Neural cell (in vitro differentiated cells): ENCODE measurements around the gene LTBP1.

Experiments used
- EZH2 ChIP-seq: fragments of 200-600, 300-800 bp; shearing (Covaris generic), sonication (generic); IDR thresholded peaks from 2 replicates; pipeline ENCODE4 v1.6.1; 2014; ENCODE audit warnings: antibody characterized with exemption, low read length, borderline replicate concordance, mild to moderate bottlenecking; ENCODE audit not compliant: insufficient read depth, poor library complexity, severe bottlenecking
- REST ChIP-seq: IDR thresholded peaks from 2 replicates; pipeline ENCODE4 v1.6.1; 2012; ENCODE audit warnings: borderline replicate concordance
- TAF1 ChIP-seq: IDR thresholded peaks from 2 replicates; pipeline ENCODE4 v1.6.1; 2012; ENCODE audit warnings: low read depth
- TF ChIP-seq, protein P1 (sequence below): fragments of 450-650 bp; IDR thresholded peaks from 2 replicates; pipeline ENCODE4 v1.5.1; 2014; ENCODE audit warnings: antibody characterized with exemption, mild to moderate bottlenecking, moderate library complexity; ENCODE audit not compliant: poor library complexity, severe bottlenecking

DNA sequence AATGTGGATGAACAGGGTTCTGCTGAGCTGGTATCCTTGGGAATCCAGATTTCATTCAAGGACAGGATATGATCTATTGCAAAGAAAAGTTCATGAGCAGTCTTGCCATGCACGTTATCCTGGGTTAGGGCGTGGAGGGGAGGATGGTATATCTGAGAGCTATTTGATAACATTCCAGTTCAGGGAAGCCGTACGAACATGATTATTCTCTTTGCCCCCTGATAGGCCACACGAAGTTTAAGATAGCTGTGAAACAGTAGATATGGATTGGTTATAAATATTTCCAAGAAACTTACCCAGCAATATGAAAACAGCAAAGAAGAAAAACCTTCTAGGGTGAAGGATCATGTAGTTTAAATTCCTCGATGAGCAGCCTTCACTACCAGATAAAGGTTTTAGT, 171.9 kb downstream of the LTBP1 start:
- TF ChIP-seq, protein P1, sequence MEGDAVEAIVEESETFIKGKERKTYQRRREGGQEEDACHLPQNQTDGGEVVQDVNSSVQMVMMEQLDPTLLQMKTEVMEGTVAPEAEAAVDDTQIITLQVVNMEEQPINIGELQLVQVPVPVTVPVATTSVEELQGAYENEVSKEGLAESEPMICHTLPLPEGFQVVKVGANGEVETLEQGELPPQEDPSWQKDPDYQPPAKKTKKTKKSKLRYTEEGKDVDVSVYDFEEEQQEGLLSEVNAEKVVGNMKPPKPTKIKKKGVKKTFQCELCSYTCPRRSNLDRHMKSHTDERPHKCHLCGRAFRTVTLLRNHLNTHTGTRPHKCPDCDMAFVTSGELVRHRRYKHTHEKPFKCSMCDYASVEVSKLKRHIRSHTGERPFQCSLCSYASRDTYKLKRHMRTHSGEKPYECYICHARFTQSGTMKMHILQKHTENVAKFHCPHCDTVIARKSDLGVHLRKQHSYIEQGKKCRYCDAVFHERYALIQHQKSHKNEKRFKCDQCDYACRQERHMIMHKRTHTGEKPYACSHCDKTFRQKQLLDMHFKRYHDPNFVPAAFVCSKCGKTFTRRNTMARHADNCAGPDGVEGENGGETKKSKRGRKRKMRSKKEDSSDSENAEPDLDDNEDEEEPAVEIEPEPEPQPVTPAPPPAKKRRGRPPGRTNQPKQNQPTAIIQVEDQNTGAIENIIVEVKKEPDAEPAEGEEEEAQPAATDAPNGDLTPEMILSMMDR = no peak
- TF ChIP-seq REST = no peak
- TF ChIP-seq EZH2 = no peak
- TF ChIP-seq TAF1 = no peak
